ENCODE data around the gene IGF2BP3. TPM values are rescaled to one million over a fixed set of nuclear protein-coding genes. Genes with fewer than 3 reads are reported as not detected.
A peak's percentile ranks its signal among the peaks of the same experiment; 100 is the strongest.

IGF2BP3 gene
- total and polyA plus RNA-seq, 2 donors (not counting 3 experiments of a cell fraction or from before 2014, with no cell fraction given), result 41.2 to 111 TPM

GRCh38 chr7:23476286-23477156 lies 6.2 kb upstream of the IGF2BP3 start:
- H3K4me2 ChIP-seq (ENCODE audit: insufficient read depth, low read length), result no peak overlapping the region
- H3K9me1 ChIP-seq (replicated peaks; ENCODE audit: control insufficient read depth, extremely low read depth, insufficient read depth, low read length), result no peaks in the 10 kb centered on the region
- H3K36me3 ChIP-seq (ENCODE audit: control insufficient read depth in 2 of 2, extremely low read depth in 1 of 2, insufficient read depth in 2 of 2, low read length in 2 of 2), result no peaks in the 10 kb centered on the region
- intact Hi-C loops (cut with micrococcal nuclease) (loop anchor here (10.0 kb wide), 1 partner anchor 292 kb away; the partner anchor contains the start of gene NUP42), dilution Hi-C loops (cut with MboI; ENCODE audit: extremely low pct_ligation_motif_present, low sequenced_read_pairs) (no loop called here)
- H3K9ac ChIP-seq (replicated peaks; ENCODE audit: extremely low read depth, insufficient read depth, low read length), result no peak overlapping the region
- no peak overlapping the region for H3K4me3 ChIP-seq (replicated peaks in 1 of 3; ENCODE audit: insufficient read depth in 1 of 3, low read depth in 1 of 3, low read length in 3 of 3)
- DNase-seq (ENCODE audit: low read depth, low spot score) (peak; percentile 30), FAIRE-seq (no peak)
- POLR2A ChIA-PET, result no interaction called here
- TF ChIP-seq MAX (IDR thresholded peaks at IDR 0.05; ENCODE audit: insufficient read depth, insufficient read length) (no peak), GATA2 (IDR thresholded peaks at IDR 0.05; ENCODE audit: insufficient read depth, insufficient read length, low read depth, low read length) (no peak), EZH2 (IDR thresholded peaks at IDR 0.05; ENCODE audit: borderline replicate concordance, low read depth, low read length, severe bottlenecking) (peak; percentile 23)
- peaks cover 37 to 65% of the 10 kb centered on the region in 2 experiments for H3K27me3 ChIP-seq (ENCODE audit: control insufficient read depth in 2 of 2, insufficient read depth in 2 of 2, low read length in 2 of 2)
- H3K9me3 ChIP-seq (replicated peaks; ENCODE audit: control insufficient read depth, insufficient read depth, low read length), result no peaks in the 10 kb centered on the region
- H3K79me2 ChIP-seq (ENCODE audit: control insufficient read depth, insufficient read depth, low read length), result no peaks in the 10 kb centered on the region
- peaks cover 18% of the 10 kb centered on the region for H3K4me1 ChIP-seq (ENCODE audit: control insufficient read depth, extremely low read depth, insufficient read depth, low read length)
- H3K27ac ChIP-seq (ENCODE audit: insufficient read depth, low read depth, low read length), result no peak overlapping the region
- no peak overlapping the region for H2AFZ ChIP-seq (ENCODE audit: low read depth, low read length)
- H4K20me1 ChIP-seq (replicated peaks; ENCODE audit: control insufficient read depth, extremely low read depth, insufficient read depth, low read length), result no peaks in the 10 kb centered on the region
- no TSS peak for BruUV-seq (replicated peaks)
- CTCF ChIA-PET, result no interaction called here

GRCh38 chr7:23475576-23475839 lies 5.2 kb upstream of the IGF2BP3 start:
- Histone ChIP-seq H3K79me2 (ENCODE audit: control insufficient read depth, insufficient read depth, low read length) (no peaks in the 10 kb centered on the region), H3K4me2 (ENCODE audit: insufficient read depth, low read length) (no peak overlapping the region), H3K27ac (ENCODE audit: insufficient read depth, low read depth, low read length) (no peak overlapping the region), H3K4me1 (ENCODE audit: control insufficient read depth, extremely low read depth, insufficient read depth, low read length) (peaks cover 19% of the 10 kb centered on the region), H3K36me3 (ENCODE audit: control insufficient read depth in 2 of 2, extremely low read depth in 1 of 2, insufficient read depth in 2 of 2, low read length in 2 of 2) (no peaks in the 10 kb centered on the region), H3K9ac (replicated peaks; ENCODE audit: extremely low read depth, insufficient read depth, low read length) (no peak overlapping the region), H3K4me3 (replicated peaks in 1 of 3; ENCODE audit: insufficient read depth in 1 of 3, low read depth in 1 of 3, low read length in 3 of 3) (no peak overlapping the region), H3K9me3 (replicated peaks; ENCODE audit: control insufficient read depth, insufficient read depth, low read length) (no peaks in the 10 kb centered on the region), H2AFZ (ENCODE audit: low read depth, low read length) (no peak overlapping the region), H3K27me3 (ENCODE audit: control insufficient read depth in 2 of 2, insufficient read depth in 2 of 2, low read length in 2 of 2) (peaks cover 30 to 57% of the 10 kb centered on the region in 2 experiments), H3K9me1 (replicated peaks; ENCODE audit: control insufficient read depth, extremely low read depth, insufficient read depth, low read length) (no peaks in the 10 kb centered on the region), H4K20me1 (replicated peaks; ENCODE audit: control insufficient read depth, extremely low read depth, insufficient read depth, low read length) (no peaks in the 10 kb centered on the region)
- intact Hi-C loops (cut with micrococcal nuclease) (loop anchor here (2.0 to 10.0 kb wide), 2 partner anchors 15 to 291 kb away; partner anchors contain the start of gene NUP42), dilution Hi-C loops (cut with MboI; ENCODE audit: extremely low pct_ligation_motif_present, low sequenced_read_pairs) (no loop called here)
- POLR2A ChIA-PET, result no interaction called here
- FAIRE-seq (no peak), DNase-seq (ENCODE audit: low read depth, low spot score) (no peak)
- BruUV-seq (replicated peaks), result no TSS peak
- TF ChIP-seq CTCF (IDR thresholded peaks at IDR 0.05; ENCODE audit: extremely low read depth in 1 of 2, insufficient read depth in 1 of 2, low read depth in 1 of 2, low read length in 2 of 2) (no peak), POLR2A (IDR thresholded peaks at IDR 0.05; ENCODE audit: low read depth, low read length) (no peak), EZH2 (IDR thresholded peaks at IDR 0.05; ENCODE audit: borderline replicate concordance, low read depth, low read length, severe bottlenecking) (no peak), MAX (IDR thresholded peaks at IDR 0.05; ENCODE audit: insufficient read depth, insufficient read length) (no peak), MYC (IDR thresholded peaks at IDR 0.05; ENCODE audit: low read depth, low read length) (no peak), POLR2AphosphoS5 (IDR thresholded peaks at IDR 0.05; ENCODE audit: insufficient read depth, low read depth, low read length) (no peak), GATA2 (IDR thresholded peaks at IDR 0.05; ENCODE audit: insufficient read depth, insufficient read length, low read depth, low read length) (no peak)
- CTCF ChIA-PET, result no interaction called here

Measured in endothelial cell of umbilical vein (primary cell).